GM12873 (cell line): ENCODE results near the gene RNF150.

Experiments
- CTCF ChIP-seq: IDR thresholded peaks from 2 replicates; pipeline ENCODE4 v1.5.1; 2012; ENCODE audit warnings: low read depth, mild to moderate bottlenecking, moderate library complexity, low read length, control low read depth; ENCODE audit not compliant: insufficient read depth; ENCODE audit errors: missing control alignments

RNF150 gene

GRCh38 chr4:140839888-140840790 is 293.1 kb downstream of the RNF150 start:
- no peak for TF ChIP-seq CTCF

DNA sequence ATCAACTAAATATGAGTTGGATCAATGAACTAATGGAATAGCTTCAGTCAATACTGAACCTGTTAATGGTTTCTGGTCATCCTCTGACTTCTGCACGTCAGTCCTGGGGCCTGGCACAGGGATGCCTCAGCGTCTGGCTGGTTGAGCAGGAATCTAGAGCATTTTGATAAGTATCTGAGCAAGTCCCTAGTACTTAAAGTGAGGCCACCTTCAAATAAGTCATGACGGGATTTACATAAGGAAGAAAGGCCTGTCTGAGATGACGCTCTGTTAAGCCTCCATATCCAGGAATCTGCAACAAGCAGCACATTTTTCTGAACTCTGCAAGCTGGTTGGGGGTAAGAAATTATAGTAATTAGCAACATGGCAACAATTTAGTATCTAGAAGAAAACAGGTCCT is 293.9 kb downstream of the RNF150 start:
- TF ChIP-seq CTCF: no peak

DNA sequence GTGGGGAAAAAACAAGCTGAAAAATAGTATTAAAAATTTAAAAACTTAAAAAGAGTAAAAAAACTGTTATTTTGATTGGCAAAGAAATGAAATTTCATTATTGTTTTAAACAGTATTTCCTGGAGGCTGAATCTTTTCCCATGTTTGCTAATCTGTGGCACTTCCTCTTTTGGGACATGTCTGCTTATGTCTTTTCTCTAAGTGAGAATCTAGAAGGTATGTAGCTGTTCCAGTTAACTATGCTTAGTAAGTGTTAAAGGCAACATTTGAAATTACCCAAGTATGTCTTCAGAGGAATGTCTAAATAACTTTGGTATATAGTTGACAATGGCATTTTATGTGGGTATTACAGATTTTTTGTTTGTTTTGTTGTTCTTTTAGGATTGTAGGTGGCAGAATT is 295.5 kb downstream of the RNF150 start:
- TF ChIP-seq CTCF: no peak

- no peak for TF ChIP-seq CTCF
Measured at GRCh38 chr4:140834839-140835495, 298.3 kb downstream of the RNF150 start.

DNA sequence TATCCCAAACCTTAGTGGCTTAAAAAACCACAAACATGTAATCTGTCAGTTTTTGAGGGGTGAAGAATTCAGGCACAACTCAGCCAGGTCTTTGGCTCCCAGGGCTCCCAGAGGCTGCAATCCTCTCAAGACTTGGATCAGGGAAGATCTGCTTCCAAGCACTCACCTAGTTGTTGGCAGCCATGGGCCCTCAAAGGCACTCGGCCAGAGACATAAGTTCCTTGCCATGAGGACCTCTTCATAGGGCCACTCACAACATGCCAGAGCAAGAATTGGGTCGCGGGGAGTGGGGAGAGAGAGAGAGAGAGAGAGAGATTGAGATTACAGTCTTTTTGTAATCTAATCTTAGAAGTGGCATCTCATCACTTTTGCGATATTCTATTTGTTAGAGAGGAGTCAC is 300.0 kb downstream of the RNF150 start:
- no peak for TF ChIP-seq CTCF

GRCh38 chr4:140829825-140830224 is 303.4 kb downstream of the RNF150 start:
- no peak for TF ChIP-seq CTCF

DNA sequence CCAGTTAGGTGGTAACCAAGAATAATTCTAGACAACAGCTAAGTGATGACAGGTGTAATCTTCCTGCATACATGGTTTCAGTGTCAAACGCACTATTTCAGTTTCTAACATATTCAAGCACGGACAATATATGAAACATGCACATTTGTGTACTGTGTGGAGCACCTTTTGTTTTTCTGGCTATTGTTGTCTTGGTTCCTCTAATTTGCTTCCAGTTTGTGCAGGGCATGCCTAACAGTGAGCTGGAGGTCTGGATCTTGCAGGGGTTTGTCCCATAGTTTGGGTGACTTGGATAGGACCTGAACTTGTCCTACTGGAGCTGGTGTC is 306.6 kb downstream of the RNF150 start:
- TF ChIP-seq CTCF: no peak
